Vagina (tissue), 2 donors: ENCODE data around the gene DDX39B. TPM values are rescaled to one million over a fixed set of nuclear protein-coding genes. Genes with fewer than 3 reads are reported as not detected.

Source experiments
- DNase-seq, 2 donors: peaks; one replicate each; pipeline ENCODE4 v3.0.0-alpha.2; 2017; ENCODE audit errors: extremely low spot score in 2 of 2
- H3K27ac ChIP-seq: fragments of 200-600 bp; sonication (generic); one replicate; pipeline ENCODE4 v1.5.1; 2019
- H3K27me3 ChIP-seq: fragments of 200-600 bp; sonication (generic); one replicate; pipeline ENCODE4 v1.5.1; 2019
- H3K36me3 ChIP-seq, 2 donors: fragments of 200-600 bp; sonication (generic); one replicate each; pipeline ENCODE4 v1.5.1; 2017 to 2019
- H3K4me1 ChIP-seq: fragments of 200-600 bp; sonication (generic); one replicate; pipeline ENCODE4 v1.5.1; 2019
- H3K4me3 ChIP-seq, 2 donors: fragments of 200-600 bp; sonication (generic); 1 replicate in 1 of 2; 2 replicates in 1 of 2; pipeline ENCODE4 v1.5.1; 2016 to 2019
- H3K9me3 ChIP-seq: fragments of 200-600 bp; sonication (generic); one replicate; pipeline ENCODE4 v1.5.1; 2019
- POLR2A ChIP-seq, 2 donors: fragments of 450-650 bp; IDR thresholded peaks; one replicate each; pipeline ENCODE4 v1.6.1; 2017; ENCODE audit warnings: antibody characterized with exemption in 2 of 2, mild to moderate bottlenecking in 2 of 2, moderate library complexity in 2 of 2
- POLR2AphosphoS5 ChIP-seq, 2 donors: sonication (generic); formaldehyde crosslinking; IDR thresholded peaks; one replicate each; pipeline ENCODE4 v1.9.0; 2017; ENCODE audit warnings: antibody characterized with exemption in 2 of 2, mild to moderate bottlenecking in 2 of 2, low read depth in 1 of 2; ENCODE audit not compliant: insufficient read depth in 1 of 2
- intact Hi-C: fragments of 100-400 bp; cut with DNase I; formaldehyde crosslinking; loops from one replicate; pipeline ENCODE4 v1.15.1; 2023
- total RNA-seq: library from RNA; depleted of rRNA; stranded (reverse); fragments of >200 nt; gene quantifications from one replicate; pipeline ENCODE4 v1.2.3, GENCODE V29; 2016
- TF ChIP-seq, protein P1 (sequence below), 3 experiments: fragments of 450-650 bp in 2 of 3; fragments of 200-600 bp in 1 of 3; sonication (generic) in 1 of 3; IDR thresholded peaks; one replicate each; pipeline ENCODE4 v1.5.1; 2017 to 2019; ENCODE audit warnings: antibody characterized with exemption in 3 of 3, mild to moderate bottlenecking in 2 of 3, moderate library complexity in 2 of 3

Gene DDX39B
- total RNA-seq, 1 donor from 2014 or later: 299 TPM

DNA sequence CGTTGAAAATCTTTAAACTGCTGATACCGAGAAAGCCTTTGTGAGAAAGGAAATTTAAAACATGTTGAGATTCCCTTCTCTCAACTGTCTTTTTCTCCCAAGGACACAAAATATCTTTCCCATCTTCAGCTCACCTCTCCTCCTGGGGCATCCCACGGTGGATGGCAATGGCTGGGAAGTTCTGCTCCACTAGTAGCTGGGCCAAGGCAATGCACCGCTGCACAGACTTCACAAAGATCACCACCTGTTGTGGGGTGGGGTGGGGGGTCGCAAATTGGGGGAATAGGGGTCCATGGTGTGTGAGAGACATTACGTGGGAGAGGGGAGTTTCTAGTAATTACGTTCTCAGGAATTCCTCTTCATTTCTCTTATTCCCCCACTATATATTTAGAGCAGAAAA is 10.6 kb downstream of the DDX39B start:
- TF ChIP-seq POLR2AphosphoS5 (IDR thresholded peaks at IDR 0.05; ENCODE audit: insufficient read depth in 1 of 2, low read depth in 1 of 2): no peak
- TF ChIP-seq POLR2A (IDR thresholded peaks at IDR 0.05): no peak
- TF ChIP-seq, protein P1, sequence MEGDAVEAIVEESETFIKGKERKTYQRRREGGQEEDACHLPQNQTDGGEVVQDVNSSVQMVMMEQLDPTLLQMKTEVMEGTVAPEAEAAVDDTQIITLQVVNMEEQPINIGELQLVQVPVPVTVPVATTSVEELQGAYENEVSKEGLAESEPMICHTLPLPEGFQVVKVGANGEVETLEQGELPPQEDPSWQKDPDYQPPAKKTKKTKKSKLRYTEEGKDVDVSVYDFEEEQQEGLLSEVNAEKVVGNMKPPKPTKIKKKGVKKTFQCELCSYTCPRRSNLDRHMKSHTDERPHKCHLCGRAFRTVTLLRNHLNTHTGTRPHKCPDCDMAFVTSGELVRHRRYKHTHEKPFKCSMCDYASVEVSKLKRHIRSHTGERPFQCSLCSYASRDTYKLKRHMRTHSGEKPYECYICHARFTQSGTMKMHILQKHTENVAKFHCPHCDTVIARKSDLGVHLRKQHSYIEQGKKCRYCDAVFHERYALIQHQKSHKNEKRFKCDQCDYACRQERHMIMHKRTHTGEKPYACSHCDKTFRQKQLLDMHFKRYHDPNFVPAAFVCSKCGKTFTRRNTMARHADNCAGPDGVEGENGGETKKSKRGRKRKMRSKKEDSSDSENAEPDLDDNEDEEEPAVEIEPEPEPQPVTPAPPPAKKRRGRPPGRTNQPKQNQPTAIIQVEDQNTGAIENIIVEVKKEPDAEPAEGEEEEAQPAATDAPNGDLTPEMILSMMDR (IDR thresholded peaks at IDR 0.05): no peak
- Histone ChIP-seq H3K36me3 (peaks cover 0 to 65% of the 10 kb centered on the region in 2 donors), H3K27me3 (no peaks in the 10 kb centered on the region), H3K4me1 (no peaks in the 10 kb centered on the region), H3K27ac (no peak overlapping the region), H3K9me3 (no peaks in the 10 kb centered on the region), H3K4me3 (no peak overlapping the region)
- intact Hi-C loops: no loop called here
- no peak for DNase-seq

DNA sequence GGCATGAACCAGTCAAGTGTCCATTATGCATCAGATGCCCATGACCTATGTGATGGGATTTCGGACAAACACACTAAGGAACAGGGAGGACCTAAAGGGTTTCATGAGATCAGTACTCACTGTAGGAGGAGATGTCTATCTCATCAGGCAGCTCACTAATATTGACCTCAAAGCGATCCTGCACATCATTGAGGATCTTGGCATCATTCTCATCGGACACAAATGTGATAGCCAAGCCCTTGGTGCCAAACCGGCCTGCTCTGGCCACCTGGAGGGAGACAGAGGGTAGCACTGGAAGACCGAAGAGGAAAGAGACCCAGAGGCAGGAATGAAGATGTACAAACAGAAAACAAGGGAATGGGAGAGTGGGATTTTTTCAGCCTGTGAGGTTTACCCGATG is 11.1 kb downstream of the DDX39B start:
- Histone ChIP-seq H3K9me3 (no peaks in the 10 kb centered on the region), H3K4me1 (no peaks in the 10 kb centered on the region), H3K27ac (no peak overlapping the region), H3K36me3 (peaks cover 0 to 60% of the 10 kb centered on the region in 2 donors), H3K4me3 (no peak overlapping the region), H3K27me3 (no peaks in the 10 kb centered on the region)
- TF ChIP-seq POLR2A (IDR thresholded peaks at IDR 0.05) (no peak), POLR2AphosphoS5 (IDR thresholded peaks at IDR 0.05; ENCODE audit: insufficient read depth in 1 of 2, low read depth in 1 of 2) (no peak)
- TF ChIP-seq, protein P1 (IDR thresholded peaks at IDR 0.05): no peak
- intact Hi-C loops: no loop called here
- no peak for DNase-seq

DNA sequence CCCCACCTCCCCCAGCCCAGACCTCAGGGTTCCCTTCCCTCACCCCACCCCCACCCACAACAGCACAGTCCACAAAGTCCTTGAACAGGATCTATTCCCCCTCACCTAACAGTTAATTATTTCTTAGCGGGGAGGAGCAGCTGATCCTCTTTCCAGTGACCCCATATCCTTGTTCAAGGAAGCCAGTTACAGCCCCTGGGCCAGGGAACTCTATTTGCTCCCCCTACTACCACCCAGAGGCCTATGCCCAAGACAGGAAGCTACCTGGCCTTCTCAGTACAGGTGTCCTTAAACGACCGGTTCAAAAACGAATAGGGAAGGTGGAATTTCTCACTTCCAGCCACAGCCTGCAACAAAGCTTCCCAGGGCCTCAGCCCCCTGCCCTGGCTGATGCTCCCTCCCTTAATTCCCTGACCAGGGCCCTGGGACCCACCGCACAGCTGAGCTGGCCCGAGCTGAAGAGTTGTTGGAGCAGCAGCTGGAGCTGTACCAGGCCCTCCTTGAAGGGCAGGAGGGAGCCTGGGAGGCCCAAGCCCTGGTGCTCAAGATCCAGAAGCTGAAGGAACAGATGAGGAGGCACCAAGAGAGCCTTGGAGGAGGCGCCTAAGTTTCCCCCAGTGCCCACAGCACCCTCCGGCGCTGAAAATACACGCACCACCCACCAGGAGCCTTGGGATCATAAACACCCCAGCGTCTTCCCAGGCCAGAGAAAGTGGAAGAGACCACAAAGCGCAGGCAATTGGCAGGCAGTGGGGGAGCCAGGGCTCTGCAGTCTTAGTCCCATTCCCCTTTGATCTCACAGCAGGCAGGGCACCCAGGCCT is 12.3 kb downstream of the DDX39B start:
- Histone ChIP-seq H3K36me3 (peaks cover 0 to 49% of the 10 kb centered on the region in 2 donors), H3K4me1 (no peaks in the 10 kb centered on the region), H3K27ac (no peak overlapping the region), H3K27me3 (no peaks in the 10 kb centered on the region), H3K9me3 (no peaks in the 10 kb centered on the region), H3K4me3 (no peak overlapping the region)
- TF ChIP-seq, protein P1 (IDR thresholded peaks at IDR 0.05): no peak
- TF ChIP-seq POLR2AphosphoS5 (IDR thresholded peaks at IDR 0.05; ENCODE audit: insufficient read depth in 1 of 2, low read depth in 1 of 2) (no peak), POLR2A (IDR thresholded peaks at IDR 0.05) (no peak)
- intact Hi-C loops: no loop called here
- no peak for DNase-seq

DNA sequence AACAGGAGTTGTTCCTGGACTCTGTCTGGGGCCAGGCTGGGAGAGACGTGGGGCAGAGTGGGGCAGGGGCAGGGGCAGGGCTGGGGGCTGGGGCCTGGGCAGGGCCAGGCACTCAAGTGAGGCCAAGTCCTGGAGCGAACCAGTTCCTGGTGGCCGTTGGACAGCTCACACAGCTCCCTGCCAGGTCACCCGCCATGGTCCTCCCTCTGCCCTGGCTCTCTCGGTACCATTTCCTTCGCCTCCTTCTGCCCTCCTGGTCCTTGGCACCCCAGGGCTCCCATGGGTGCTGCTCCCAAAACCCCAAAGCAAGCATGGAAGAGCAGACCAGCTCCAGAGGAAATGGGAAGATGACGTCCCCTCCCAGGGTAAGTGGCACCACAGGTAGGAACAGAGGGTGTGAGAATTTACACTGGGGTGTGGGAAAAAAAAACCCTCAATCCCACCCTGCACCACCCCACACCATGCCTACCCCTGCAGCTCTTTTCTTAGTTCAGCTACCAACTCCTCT is 12.9 kb downstream of the DDX39B start, which contains the start of gene MCCD1:
Gene MCCD1 (plus strand): TSS at position 142 of the 508 bp plus-strand sequence. CDS start 53 bp downstream, at position 195.
- Histone ChIP-seq H3K27ac (no peak within 1 kb of the TSS), H3K4me1 (no peaks in the 10 kb centered on the region), H3K9me3 (no peaks in the 10 kb centered on the region), H3K36me3 (peaks cover 0 to 42% of the 10 kb centered on the region in 2 donors), H3K4me3 (no peak within 1 kb of the TSS), H3K27me3 (no peaks in the 10 kb centered on the region)
- DNase-seq: no peak
- TF ChIP-seq POLR2AphosphoS5 (IDR thresholded peaks at IDR 0.05; ENCODE audit: insufficient read depth in 1 of 2, low read depth in 1 of 2): no peak
- TF ChIP-seq POLR2A (IDR thresholded peaks at IDR 0.05): no peak
- TF ChIP-seq, protein P1 (IDR thresholded peaks at IDR 0.05): no peak
- intact Hi-C loops: no loop called here

DNA sequence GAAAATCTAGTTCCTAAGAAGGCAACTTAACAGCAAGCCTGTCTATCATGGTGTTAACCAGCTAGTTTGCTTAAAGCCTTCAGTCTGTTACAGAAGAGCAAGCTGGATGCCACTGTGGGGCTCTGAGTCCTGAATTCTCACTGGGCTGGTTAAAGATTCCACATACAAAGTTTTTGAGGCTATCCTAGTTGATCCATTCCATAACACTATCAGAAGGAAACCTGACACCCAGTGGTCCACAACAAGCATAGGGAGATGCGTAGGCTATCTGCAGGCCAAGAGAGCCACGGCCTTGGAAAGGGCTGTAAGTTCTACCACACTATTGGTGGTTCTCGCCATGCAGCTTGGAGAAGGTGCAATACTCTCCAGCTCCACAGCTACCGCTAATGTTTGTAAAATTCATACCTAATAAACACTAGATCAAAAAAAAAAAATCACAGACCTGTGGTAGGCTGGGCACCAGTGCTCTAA is 13.5 kb downstream of the DDX39B start:
- Histone ChIP-seq H3K9me3 (no peaks in the 10 kb centered on the region), H3K36me3 (peaks cover 0 to 37% of the 10 kb centered on the region in 2 donors), H3K4me3 (no peak overlapping the region), H3K27ac (no peak overlapping the region), H3K27me3 (no peaks in the 10 kb centered on the region), H3K4me1 (no peaks in the 10 kb centered on the region)
- intact Hi-C loops: no loop called here
- TF ChIP-seq POLR2A (IDR thresholded peaks at IDR 0.05) (no peak), POLR2AphosphoS5 (IDR thresholded peaks at IDR 0.05; ENCODE audit: insufficient read depth in 1 of 2, low read depth in 1 of 2) (no peak)
- TF ChIP-seq, protein P1 (IDR thresholded peaks at IDR 0.05): no peak
- DNase-seq: no peak
